Measurements from ENCODE around the gene DIDO1.

The DIDO1 gene

GRCh38 chr20:62968378-62969178, 42.3 kb upstream of the DIDO1 start:
- Histone ChIP-seq H3K36me3 (ENCODE audit: insufficient read depth, low read length) (peaks cover 6% of the 10 kb centered on the region; the same call in 1 of the 2 replicates), H3K4me1 (ENCODE audit: insufficient read depth, low read length) (peaks cover 5% of the 10 kb centered on the region; the same call in 1 of the 2 replicates), H3K9ac (ENCODE audit: low read depth, low read length) (no peak overlapping the region), H3K9me3 (ENCODE audit: insufficient read depth, low read depth, low read length) (no peaks in the 10 kb centered on the region), H3K27ac (ENCODE audit: low read depth, low read length) (no peak overlapping the region), H3K27me3 (ENCODE audit: insufficient read depth, low read length) (peaks cover 21% of the 10 kb centered on the region), H3K4me3 (ENCODE audit: low read length) (no peak overlapping the region)
- 87% methylated on average over 19 of the region's 21 CpGs for WGBS

DNA sequence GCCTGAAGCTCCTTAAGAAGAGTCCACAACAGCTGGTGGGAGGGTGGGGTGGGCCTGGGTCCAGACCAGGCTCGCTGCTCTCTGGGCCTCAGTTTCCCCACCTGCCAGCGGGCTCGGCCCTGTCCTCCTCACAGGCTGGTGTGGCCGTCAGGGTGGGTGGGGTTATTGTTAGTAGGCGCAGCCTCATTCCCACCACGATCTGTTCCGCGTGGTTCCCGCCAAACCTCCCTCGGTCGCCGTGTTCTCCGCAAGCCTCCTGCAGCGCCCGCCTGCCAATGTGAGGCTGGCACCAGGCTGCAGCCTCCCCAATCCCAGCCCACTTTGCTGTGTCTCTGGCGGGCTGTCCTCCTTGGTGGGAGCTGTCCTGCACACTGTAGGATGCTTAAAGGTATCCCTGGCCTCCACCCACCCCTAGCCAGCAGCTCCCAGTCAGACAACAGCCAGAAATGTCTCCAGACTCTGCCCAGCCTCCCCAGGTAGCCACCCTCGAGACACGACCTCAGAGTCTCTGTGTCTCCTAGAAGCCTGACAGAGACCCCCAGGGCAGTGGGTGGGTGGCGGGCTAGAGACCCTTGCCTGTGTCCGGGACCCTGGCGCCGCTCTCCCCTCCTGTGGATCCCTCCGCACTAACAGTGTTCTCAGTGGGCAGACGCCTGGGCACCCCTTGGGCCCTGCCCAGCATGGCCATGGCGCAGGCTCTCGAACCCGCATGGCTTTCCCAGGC, 41.5 kb upstream of the DIDO1 start:
- Histone ChIP-seq H3K4me3 (ENCODE audit: low read length) (no peak overlapping the region), H3K36me3 (ENCODE audit: insufficient read depth, low read length) (peaks cover 7% of the 10 kb centered on the region), H3K9me3 (ENCODE audit: insufficient read depth, low read depth, low read length) (no peaks in the 10 kb centered on the region), H3K4me1 (ENCODE audit: insufficient read depth, low read length) (no peaks in the 10 kb centered on the region), H3K9ac (ENCODE audit: low read depth, low read length) (no peak overlapping the region), H3K27ac (ENCODE audit: low read depth, low read length) (no peak overlapping the region), H3K27me3 (ENCODE audit: insufficient read depth, low read length) (peaks cover 13% of the 10 kb centered on the region)
- 94% methylated on average over 27 of the region's 27 CpGs for WGBS

- no peak overlapping the region for H3K4me3 ChIP-seq (ENCODE audit: low read length)
- H3K36me3 ChIP-seq (ENCODE audit: insufficient read depth, low read length): peaks cover 12% of the 10 kb centered on the region
- peaks cover 7% of the 10 kb centered on the region for H3K27me3 ChIP-seq (ENCODE audit: insufficient read depth, low read length)
- no peak overlapping the region for H3K9ac ChIP-seq (ENCODE audit: low read depth, low read length)
- no peaks in the 10 kb centered on the region for H3K9me3 ChIP-seq (ENCODE audit: insufficient read depth, low read depth, low read length)
- H3K27ac ChIP-seq (ENCODE audit: low read depth, low read length): no peak overlapping the region
- WGBS: 89% methylated on average over 6 of the region's 6 CpGs
- H3K4me1 ChIP-seq (ENCODE audit: insufficient read depth, low read length): no peaks in the 10 kb centered on the region
These were observed 40.8 kb upstream of the DIDO1 start for GRCh38 chr20:62967149-62967501.

- 94% methylated on average over 26 of the region's 27 CpGs for WGBS
- Histone ChIP-seq H3K27me3 (ENCODE audit: insufficient read depth, low read length) (peaks cover 4% of the 10 kb centered on the region), H3K9me3 (ENCODE audit: insufficient read depth, low read depth, low read length) (no peaks in the 10 kb centered on the region)
These were observed 40.2 kb upstream of the DIDO1 start for GRCh38 chr20:62966212-62967148.

GRCh38 chr20:62965363-62965771, 39.1 kb upstream of the DIDO1 start:
- no peak overlapping the region for H3K27ac ChIP-seq (ENCODE audit: low read depth, low read length)
- no peak overlapping the region for H3K9ac ChIP-seq (ENCODE audit: low read depth, low read length)
- peaks cover 12% of the 10 kb centered on the region for H3K36me3 ChIP-seq (ENCODE audit: insufficient read depth, low read length)

More at GRCh38 chr20:62966212-62967148, 40.2 kb upstream of the DIDO1 start:
- Histone ChIP-seq H3K27ac (ENCODE audit: low read depth, low read length) (no peak overlapping the region), H3K9ac (ENCODE audit: low read depth, low read length) (no peak overlapping the region), H3K4me1 (ENCODE audit: insufficient read depth, low read length) (no peaks in the 10 kb centered on the region), H3K36me3 (ENCODE audit: insufficient read depth, low read length) (peaks cover 12% of the 10 kb centered on the region), H3K4me3 (ENCODE audit: low read length) (no peak overlapping the region)

DNA sequence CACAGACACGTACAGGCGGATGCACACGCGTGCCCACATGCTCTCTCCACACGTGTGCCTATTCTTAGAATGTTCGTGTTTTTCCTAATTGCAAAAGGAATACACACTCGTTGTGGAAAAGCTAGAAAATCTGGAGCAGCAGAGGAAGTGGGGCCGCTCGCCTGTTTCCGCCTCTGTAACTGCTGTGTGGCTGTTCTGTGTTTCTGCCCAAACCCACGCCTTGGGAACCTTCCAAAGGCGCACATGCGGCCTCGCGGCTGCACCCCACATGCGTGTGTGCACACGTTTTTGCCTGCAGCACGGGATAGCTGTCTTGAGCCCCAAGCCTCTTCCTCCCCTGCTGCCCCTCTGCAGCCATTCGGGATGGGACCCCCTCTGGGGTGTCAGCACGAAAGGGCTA, 38.4 kb upstream of the DIDO1 start:
- no peaks in the 10 kb centered on the region for H3K4me1 ChIP-seq (ENCODE audit: insufficient read depth, low read length)
- 94% methylated on average over 20 of the region's 20 CpGs for WGBS

More at GRCh38 chr20:62965363-62965771, 39.1 kb upstream of the DIDO1 start:
- peaks cover 2% of the 10 kb centered on the region; the same call in 1 of the 2 replicates for H3K27me3 ChIP-seq (ENCODE audit: insufficient read depth, low read length)
- no peak overlapping the region for H3K4me3 ChIP-seq (ENCODE audit: low read length)
- H3K4me1 ChIP-seq (ENCODE audit: insufficient read depth, low read length): no peaks in the 10 kb centered on the region
- WGBS: 84% methylated on average over 19 of the region's 19 CpGs
- no peaks in the 10 kb centered on the region for H3K9me3 ChIP-seq (ENCODE audit: insufficient read depth, low read depth, low read length)

DNA sequence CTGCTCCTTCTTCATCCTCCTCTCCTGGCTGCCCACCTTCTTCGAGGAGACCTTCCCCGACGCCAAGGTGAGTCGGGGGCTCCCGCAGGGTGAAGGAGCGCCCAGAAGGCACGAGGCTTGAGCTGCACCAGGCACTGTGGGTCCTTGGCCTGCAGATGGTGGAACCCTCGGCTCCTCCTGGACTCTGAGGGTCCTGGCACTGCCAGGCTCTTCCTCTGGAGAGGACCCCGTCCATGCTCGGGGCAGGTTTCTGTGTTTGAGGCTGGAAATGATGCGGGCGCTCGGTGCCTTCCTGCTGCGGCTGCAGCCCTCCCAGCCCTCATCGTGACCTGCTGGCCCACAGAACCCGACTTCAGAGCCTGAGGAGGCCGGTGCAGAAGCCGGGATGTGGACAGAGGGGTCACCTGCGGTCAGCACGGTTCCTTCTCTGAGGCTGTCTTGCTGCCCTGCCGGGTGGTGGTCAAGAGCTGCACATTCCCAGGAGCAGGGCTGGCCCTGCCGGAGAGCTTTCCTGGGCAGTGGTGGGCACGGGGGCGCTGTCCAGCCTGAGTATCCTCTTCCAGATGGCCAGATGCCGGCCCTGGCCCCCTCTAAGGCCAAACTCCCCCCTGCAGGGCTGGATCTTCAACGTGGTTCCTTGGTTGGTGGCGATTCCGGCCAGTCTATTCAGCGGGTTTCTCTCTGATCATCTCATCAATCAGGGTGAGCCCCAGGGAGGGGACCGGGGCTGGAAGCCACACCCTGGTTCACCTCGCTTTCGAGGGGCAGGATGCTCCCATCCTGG, 37.5 kb upstream of the DIDO1 start:
- Histone ChIP-seq H3K4me3 (ENCODE audit: low read length) (no peak overlapping the region), H3K9me3 (ENCODE audit: insufficient read depth, low read depth, low read length) (no peaks in the 10 kb centered on the region), H3K4me1 (ENCODE audit: insufficient read depth, low read length) (no peaks in the 10 kb centered on the region), H3K9ac (ENCODE audit: low read depth, low read length) (no peak overlapping the region), H3K36me3 (ENCODE audit: insufficient read depth, low read length) (peaks cover 12% of the 10 kb centered on the region), H3K27me3 (ENCODE audit: insufficient read depth, low read length) (no peaks in the 10 kb centered on the region), H3K27ac (ENCODE audit: low read depth, low read length) (no peak overlapping the region)
- WGBS: 94% methylated on average over 32 of the region's 32 CpGs

More for the DNA sequence above, 38.4 kb upstream of the DIDO1 start:
- Histone ChIP-seq H3K9ac (ENCODE audit: low read depth, low read length) (no peak overlapping the region), H3K9me3 (ENCODE audit: insufficient read depth, low read depth, low read length) (no peaks in the 10 kb centered on the region), H3K27ac (ENCODE audit: low read depth, low read length) (no peak overlapping the region), H3K4me3 (ENCODE audit: low read length) (no peak overlapping the region), H3K36me3 (ENCODE audit: insufficient read depth, low read length) (peaks cover 12% of the 10 kb centered on the region), H3K27me3 (ENCODE audit: insufficient read depth, low read length) (no peaks in the 10 kb centered on the region)

- Histone ChIP-seq H3K36me3 (ENCODE audit: insufficient read depth, low read length) (peaks cover 14% of the 10 kb centered on the region), H3K9me3 (ENCODE audit: insufficient read depth, low read depth, low read length) (no peaks in the 10 kb centered on the region), H3K27ac (ENCODE audit: low read depth, low read length) (no peak overlapping the region), H3K9ac (ENCODE audit: low read depth, low read length) (no peak overlapping the region), H3K4me3 (ENCODE audit: low read length) (no peak overlapping the region), H3K27me3 (ENCODE audit: insufficient read depth, low read length) (no peaks in the 10 kb centered on the region), H3K4me1 (ENCODE audit: insufficient read depth, low read length) (no peaks in the 10 kb centered on the region)
- 92% methylated on average over 32 of the region's 32 CpGs for WGBS
These were observed 36.7 kb upstream of the DIDO1 start for GRCh38 chr20:62962891-62963613.

- Histone ChIP-seq H3K9me3 (ENCODE audit: insufficient read depth, low read depth, low read length) (no peaks in the 10 kb centered on the region), H3K4me1 (ENCODE audit: insufficient read depth, low read length) (no peaks in the 10 kb centered on the region), H3K4me3 (ENCODE audit: low read length) (no peak overlapping the region), H3K36me3 (ENCODE audit: insufficient read depth, low read length) (peaks cover 19% of the 10 kb centered on the region), H3K9ac (ENCODE audit: low read depth, low read length) (no peak overlapping the region), H3K27ac (ENCODE audit: low read depth, low read length) (no peak overlapping the region), H3K27me3 (ENCODE audit: insufficient read depth, low read length) (no peaks in the 10 kb centered on the region)
- WGBS: 96% methylated on average over 30 of the region's 30 CpGs
These were observed 36.0 kb upstream of the DIDO1 start for GRCh38 chr20:62962221-62962879.
